A549 (cell line): Measurements from ENCODE around the gene ASB1.

Experiments
- CHD2 ChIP-seq: fragments of 150-350 bp; IDR thresholded peaks from 2 replicates; pipeline ENCODE4 v1.6.1; 2014; ENCODE audit warnings: low read length; ENCODE audit not compliant: partially characterized antibody
- CHD4 ChIP-seq: fragments of 200-600 bp; sonication (generic); IDR thresholded peaks from 2 replicates; pipeline ENCODE4 v1.6.1; 2016; ENCODE audit warnings: antibody characterized with exemption, mild to moderate bottlenecking, borderline replicate concordance
- EP300 ChIP-seq, 2 experiments: fragments of >200 bp; sonication (Bioruptor Twin); formaldehyde crosslinking; IDR thresholded peaks; 2 replicates in 1 of 2; 3 replicates in 1 of 2; pipeline ENCODE4 v1.6.1; 2016 to 2017
- FOSB ChIP-seq: fragments of 250-450 bp; sonication (Bioruptor Pico); IDR thresholded peaks from 2 replicates; pipeline ENCODE4 v1.5.0; 2020; ENCODE audit warnings: mild to moderate bottlenecking, moderate library complexity
- MAX ChIP-seq: IDR thresholded peaks from 2 replicates; pipeline ENCODE4 v1.6.1; 2012
- MAZ ChIP-seq: fragments of 150-350 bp; IDR thresholded peaks from 2 replicates; pipeline ENCODE4 v1.6.1; 2014; ENCODE audit warnings: antibody characterized with exemption, low read depth, low read length, borderline replicate concordance
- MYC ChIP-seq: IDR thresholded peaks from 2 replicates; pipeline ENCODE4 v1.6.1; 2012; ENCODE audit warnings: mild to moderate bottlenecking, inconsistent platforms, low read length, improper control_type of control experiment, borderline replicate concordance
- POLR2A ChIP-seq: IDR thresholded peaks from 2 replicates; pipeline ENCODE4 v1.6.1; 2012; ENCODE audit warnings: mild to moderate bottlenecking, low read length
- REST ChIP-seq: fragments of 200-600 bp; sonication (generic); IDR thresholded peaks from 2 replicates; pipeline ENCODE4 v1.6.1; 2016; ENCODE audit warnings: antibody characterized with exemption, mild to moderate bottlenecking, moderate library complexity
- RFX5 ChIP-seq: fragments of 450-650 bp; IDR thresholded peaks from 2 replicates; pipeline ENCODE4 v1.7.1; 2014; ENCODE audit warnings: antibody characterized with exemption, mild to moderate bottlenecking, moderate library complexity
- RNF2 ChIP-seq: fragments of 200-600 bp; sonication (generic); IDR thresholded peaks from 2 replicates; pipeline ENCODE4 v1.6.1; 2016; ENCODE audit warnings: low read depth, mild to moderate bottlenecking, antibody characterized with exemption, moderate library complexity, borderline replicate concordance
- TF ChIP-seq, protein P1 (sequence below): fragments of >200 bp; sonication (Bioruptor Twin); formaldehyde crosslinking; IDR thresholded peaks from 3 replicates; pipeline ENCODE4 v1.5.1; 2016

- no peak for TF ChIP-seq EP300 (IDR thresholded peaks at IDR 0.05)
- TF ChIP-seq POLR2A, result no peak
- TF ChIP-seq, protein P1, sequence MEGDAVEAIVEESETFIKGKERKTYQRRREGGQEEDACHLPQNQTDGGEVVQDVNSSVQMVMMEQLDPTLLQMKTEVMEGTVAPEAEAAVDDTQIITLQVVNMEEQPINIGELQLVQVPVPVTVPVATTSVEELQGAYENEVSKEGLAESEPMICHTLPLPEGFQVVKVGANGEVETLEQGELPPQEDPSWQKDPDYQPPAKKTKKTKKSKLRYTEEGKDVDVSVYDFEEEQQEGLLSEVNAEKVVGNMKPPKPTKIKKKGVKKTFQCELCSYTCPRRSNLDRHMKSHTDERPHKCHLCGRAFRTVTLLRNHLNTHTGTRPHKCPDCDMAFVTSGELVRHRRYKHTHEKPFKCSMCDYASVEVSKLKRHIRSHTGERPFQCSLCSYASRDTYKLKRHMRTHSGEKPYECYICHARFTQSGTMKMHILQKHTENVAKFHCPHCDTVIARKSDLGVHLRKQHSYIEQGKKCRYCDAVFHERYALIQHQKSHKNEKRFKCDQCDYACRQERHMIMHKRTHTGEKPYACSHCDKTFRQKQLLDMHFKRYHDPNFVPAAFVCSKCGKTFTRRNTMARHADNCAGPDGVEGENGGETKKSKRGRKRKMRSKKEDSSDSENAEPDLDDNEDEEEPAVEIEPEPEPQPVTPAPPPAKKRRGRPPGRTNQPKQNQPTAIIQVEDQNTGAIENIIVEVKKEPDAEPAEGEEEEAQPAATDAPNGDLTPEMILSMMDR, result no peak
- no peak for TF ChIP-seq REST
- TF ChIP-seq MYC, result no peak
- TF ChIP-seq MAZ, result no peak
- no peak for TF ChIP-seq CHD4
- TF ChIP-seq RNF2, result no peak
- TF ChIP-seq MAX, result no peak
- TF ChIP-seq FOSB (CRISPR knock-in tag), result no peak
- no peak for TF ChIP-seq RFX5
- TF ChIP-seq CHD2, result no peak
These were observed 39.4 kb upstream of the ASB1 start for GRCh38 chr2:238387332-238387731.
